ENCODE results near the gene CDC25B. TPM values are rescaled to one million over a fixed set of nuclear protein-coding genes. Genes with fewer than 3 reads are reported as not detected.

CDC25B gene
- total and polyA plus RNA-seq, 3 experiments from 2014 or later = 61.6 to 81.6 (median 78.0) TPM

GRCh38 chr20:3808544-3808943, 12.4 kb downstream of the CDC25B start:
- peaks cover 64% of the 10 kb centered on the region for H3K4me1 ChIP-seq (ENCODE audit: insufficient read depth, low read length)
- H3K27ac ChIP-seq (ENCODE audit: low read depth, low read length) = no peak overlapping the region
- CTCF ChIA-PET = interaction anchor here (0.7 kb wide), 1 partner anchor 34 kb away, joined by 3 read pairs; no protein-coding TSS in a partner anchor
- H3K36me3 ChIP-seq (ENCODE audit: insufficient read depth, low read length) = peaks cover 25% of the 10 kb centered on the region
- H3K27me3 ChIP-seq (ENCODE audit: insufficient read depth, low read length, poor library complexity, severe bottlenecking) = no peaks in the 10 kb centered on the region
- no peak overlapping the region for H3K4me3 Mint-ChIP-seq
- H3K9me3 ChIP-seq (ENCODE audit: low read length) = no peaks in the 10 kb centered on the region
- no peaks in the 10 kb centered on the region for H3K9me3 Mint-ChIP-seq
- POLR2A ChIA-PET = interaction anchor here (0.5 to 1.1 kb wide), 3 partner anchors 12 to 50 kb away, joined by 3 to 8 read pairs (median 5); partner anchors contain the start of genes ADISSP and AP5S1
- H3K4me3 ChIP-seq (ENCODE audit: low read length) = no peak overlapping the region
- DNase-seq = no peak
- no peaks in the 10 kb centered on the region for H3K27me3 Mint-ChIP-seq
- H3K36me3 Mint-ChIP-seq = peaks cover 18 to 39% (median 20%) of the 10 kb centered on the region in 3 donors
- H3K4me1 Mint-ChIP-seq = peaks cover 69 to 85% (median 75%) of the 10 kb centered on the region in 3 donors
- H3K27ac Mint-ChIP-seq = peak overlapping the region in 7 of 8 donors; percentile 19 to 97 (median 34)

- peaks cover 73 to 85% (median 80%) of the 10 kb centered on the region in 3 donors for H3K4me1 Mint-ChIP-seq
- Histone ChIP-seq H3K27me3 (ENCODE audit: insufficient read depth, low read length, poor library complexity, severe bottlenecking) (no peaks in the 10 kb centered on the region), H3K4me3 (ENCODE audit: low read length) (peak overlapping the region; percentile 52), H3K4me1 (ENCODE audit: insufficient read depth, low read length) (peaks cover 80% of the 10 kb centered on the region), H3K36me3 (ENCODE audit: insufficient read depth, low read length) (no peaks in the 10 kb centered on the region), H3K27ac (ENCODE audit: low read depth, low read length) (peak overlapping the region; percentile 66), H3K9me3 (ENCODE audit: low read length) (no peaks in the 10 kb centered on the region)
- H3K27ac Mint-ChIP-seq = peak overlapping the region; percentile 97 to 100 (median 100)
- peak; percentile 86 to 97 (median 92) for DNase-seq
- ChIA-PET CTCF (interaction anchor here (0.8 to 18.5 kb wide), 6 partner anchors 8 to 274 kb away, joined by 3 to 262 read pairs (median 18); partner anchors contain the start of genes ADISSP, AP5S1, CDC25B and CENPB), POLR2A (interaction anchor here (0.6 to 3.2 kb wide), 9 partner anchors 9 to 75 kb away, joined by 3 to 21 read pairs (median 5); partner anchors contain the start of genes ADISSP, AP5S1 and CDC25B)
- H3K4me3 Mint-ChIP-seq = peak overlapping the region; percentile 88 to 94 (median 93)
- no peaks in the 10 kb centered on the region for H3K27me3 Mint-ChIP-seq
- H3K9me3 Mint-ChIP-seq = no peaks in the 10 kb centered on the region
- peaks cover 0 to 10% (median 0%) of the 10 kb centered on the region in 3 donors for H3K36me3 Mint-ChIP-seq
These were observed 15.6 kb downstream of the CDC25B start for GRCh38 chr20:3811467-3812258.

GRCh38 chr20:3812259-3812681, 16.2 kb downstream of the CDC25B start:
- Histone ChIP-seq H3K4me3 (ENCODE audit: low read length) (peak overlapping the region; percentile 52), H3K36me3 (ENCODE audit: insufficient read depth, low read length) (no peaks in the 10 kb centered on the region), H3K27ac (ENCODE audit: low read depth, low read length) (peak overlapping the region; percentile 66), H3K27me3 (ENCODE audit: insufficient read depth, low read length, poor library complexity, severe bottlenecking) (no peaks in the 10 kb centered on the region), H3K9me3 (ENCODE audit: low read length) (no peaks in the 10 kb centered on the region), H3K4me1 (ENCODE audit: insufficient read depth, low read length) (peaks cover 77% of the 10 kb centered on the region)
- peak overlapping the region; percentile 97 to 100 (median 100) for H3K27ac Mint-ChIP-seq
- no peaks in the 10 kb centered on the region for H3K9me3 Mint-ChIP-seq
- CTCF ChIA-PET = interaction anchor here (2.3 to 18.5 kb wide), 5 partner anchors 7 to 44 kb away, joined by 10 to 262 read pairs (median 25); partner anchors contain the start of genes ADISSP, AP5S1, CDC25B and CENPB
- H3K36me3 Mint-ChIP-seq = peaks cover 0 to 4% (median 0%) of the 10 kb centered on the region in 3 donors
- POLR2A ChIA-PET = interaction anchor here (1.0 to 3.2 kb wide), 4 partner anchors 8 to 44 kb away, joined by 6 to 20 read pairs (median 8); partner anchors contain the start of genes ADISSP, AP5S1 and CDC25B
- H3K4me1 Mint-ChIP-seq = peaks cover 71 to 82% (median 79%) of the 10 kb centered on the region in 3 donors
- no peak for DNase-seq
- peak overlapping the region; percentile 88 to 94 (median 93) for H3K4me3 Mint-ChIP-seq
- no peaks in the 10 kb centered on the region for H3K27me3 Mint-ChIP-seq

- CTCF ChIA-PET = interaction anchor here (1.0 to 18.5 kb wide), 6 partner anchors 14 to 60 kb away, joined by 3 to 262 read pairs (median 10); partner anchors contain the start of genes ADISSP, CDC25B, CENPB and SPEF1
- H3K27ac ChIP-seq (ENCODE audit: low read depth, low read length) = peak overlapping the region; percentile 3
These were observed 17.1 kb downstream of the CDC25B start for GRCh38 chr20:3812975-3813847.

GRCh38 chr20:3813848-3814581, 17.9 kb downstream of the CDC25B start:
- ChIA-PET CTCF (interaction anchor here (0.6 to 18.5 kb wide), 8 partner anchors 14 to 61 kb away, joined by 3 to 262 read pairs (median 7); partner anchors contain the start of genes ADISSP, CDC25B, CENPB and SPEF1), POLR2A (interaction anchor here (0.7 to 2.0 kb wide), 6 partner anchors 10 to 110 kb away, joined by 4 to 11 read pairs (median 6); partner anchors contain the start of genes CDC25B and CENPB)
- Histone ChIP-seq H3K9me3 (ENCODE audit: low read length) (no peaks in the 10 kb centered on the region), H3K4me3 (ENCODE audit: low read length) (no peak overlapping the region), H3K27ac (ENCODE audit: low read depth, low read length) (peak overlapping the region; percentile 3), H3K27me3 (ENCODE audit: insufficient read depth, low read length, poor library complexity, severe bottlenecking) (no peaks in the 10 kb centered on the region), H3K36me3 (ENCODE audit: insufficient read depth, low read length) (no peaks in the 10 kb centered on the region), H3K4me1 (ENCODE audit: insufficient read depth, low read length) (peaks cover 80% of the 10 kb centered on the region)
- peak in 3 of 5 donors; percentile 48 to 72 (median 51) for DNase-seq
- H3K36me3 Mint-ChIP-seq = peaks cover 0 to 4% (median 0%) of the 10 kb centered on the region in 3 donors
- no peaks in the 10 kb centered on the region for H3K9me3 Mint-ChIP-seq
- H3K4me1 Mint-ChIP-seq = peaks cover 70 to 83% (median 82%) of the 10 kb centered on the region in 3 donors
- peak overlapping the region; percentile 92 to 100 (median 100) for H3K27ac Mint-ChIP-seq
- H3K4me3 Mint-ChIP-seq = peak overlapping the region; percentile 48 to 87 (median 69)
- H3K27me3 Mint-ChIP-seq = no peaks in the 10 kb centered on the region

More at GRCh38 chr20:3812975-3813847, 17.1 kb downstream of the CDC25B start:
- H3K9me3 Mint-ChIP-seq = no peaks in the 10 kb centered on the region
- peaks cover 0 to 4% (median 0%) of the 10 kb centered on the region in 3 donors for H3K36me3 Mint-ChIP-seq
- H3K27me3 ChIP-seq (ENCODE audit: insufficient read depth, low read length, poor library complexity, severe bottlenecking) = no peaks in the 10 kb centered on the region
- no peaks in the 10 kb centered on the region for H3K36me3 ChIP-seq (ENCODE audit: insufficient read depth, low read length)
- DNase-seq = no peak
- peaks cover 66 to 80% (median 78%) of the 10 kb centered on the region in 3 donors for H3K4me1 Mint-ChIP-seq
- H3K4me3 Mint-ChIP-seq = peak overlapping the region; percentile 48 to 87 (median 69)
- POLR2A ChIA-PET = interaction anchor here (0.7 to 2.0 kb wide), 5 partner anchors 9 to 109 kb away, joined by 5 to 11 read pairs (median 7); partner anchors contain the start of genes CDC25B and CENPB
- H3K27ac Mint-ChIP-seq = peak overlapping the region; percentile 92 to 100 (median 100)
- no peak overlapping the region for H3K4me3 ChIP-seq (ENCODE audit: low read length)
- peaks cover 74% of the 10 kb centered on the region for H3K4me1 ChIP-seq (ENCODE audit: insufficient read depth, low read length)
- H3K9me3 ChIP-seq (ENCODE audit: low read length) = no peaks in the 10 kb centered on the region
- H3K27me3 Mint-ChIP-seq = no peaks in the 10 kb centered on the region

GRCh38 chr20:3814928-3815495, 18.9 kb downstream of the CDC25B start:
- no peaks in the 10 kb centered on the region for H3K27me3 Mint-ChIP-seq

More at GRCh38 chr20:3814928-3815495, 18.9 kb downstream of the CDC25B start:
- no peaks in the 10 kb centered on the region for H3K36me3 ChIP-seq (ENCODE audit: insufficient read depth, low read length)
- no peak overlapping the region for H3K27ac ChIP-seq (ENCODE audit: low read depth, low read length)
- Mint-ChIP-seq H3K9me3 (no peaks in the 10 kb centered on the region), H3K4me3 (peak overlapping the region; percentile 47 to 88 (median 83)), H3K4me1 (peaks cover 76 to 91% (median 90%) of the 10 kb centered on the region in 3 donors), H3K36me3 (peaks cover 0 to 4% (median 0%) of the 10 kb centered on the region in 3 donors), H3K27ac (peak overlapping the region; percentile 83 to 100 (median 98))
- ChIA-PET POLR2A (interaction anchor here (1.0 kb wide), 1 partner anchor 47 kb away, joined by 3 read pairs; no protein-coding TSS in a partner anchor), CTCF (interaction anchor here (1.2 to 18.5 kb wide), 7 partner anchors 15 to 62 kb away, joined by 3 to 262 read pairs (median 7); partner anchors contain the start of genes CDC25B, CENPB and SPEF1)
- DNase-seq = no peak
- H3K27me3 ChIP-seq (ENCODE audit: insufficient read depth, low read length, poor library complexity, severe bottlenecking) = no peaks in the 10 kb centered on the region
- H3K4me3 ChIP-seq (ENCODE audit: low read length) = no peak overlapping the region
- peaks cover 85% of the 10 kb centered on the region for H3K4me1 ChIP-seq (ENCODE audit: insufficient read depth, low read length)
- no peaks in the 10 kb centered on the region for H3K9me3 ChIP-seq (ENCODE audit: low read length)
